CMK (cell line): Measurements from ENCODE around the gene MAGOH.

Experiments used
- DNase-seq: peaks from one replicate; pipeline ENCODE4 v3.0.0-alpha.2; 2010; ENCODE audit warnings: low read depth

MAGOH gene

DNA sequence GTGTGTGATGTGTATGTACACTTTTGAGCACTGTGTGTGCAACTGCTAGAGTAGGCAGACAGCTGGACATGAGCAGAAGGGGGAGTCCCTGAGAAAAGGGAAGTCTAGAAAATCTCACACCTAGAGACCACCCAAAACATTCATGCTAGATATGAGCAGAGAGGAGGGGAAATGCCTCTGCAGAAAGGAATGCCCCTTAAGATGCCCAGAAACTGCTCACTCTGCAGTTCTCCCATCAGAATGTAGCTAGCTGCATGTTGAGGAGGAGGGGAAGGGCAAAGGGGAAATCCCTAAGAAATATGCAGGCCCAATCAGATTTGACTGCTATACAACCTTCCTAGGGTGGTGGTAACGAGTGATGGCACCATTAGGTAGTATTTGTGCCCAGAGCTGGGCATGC, 31.8 kb upstream of the MAGOH start:
- DNase-seq = no peak

DNA sequence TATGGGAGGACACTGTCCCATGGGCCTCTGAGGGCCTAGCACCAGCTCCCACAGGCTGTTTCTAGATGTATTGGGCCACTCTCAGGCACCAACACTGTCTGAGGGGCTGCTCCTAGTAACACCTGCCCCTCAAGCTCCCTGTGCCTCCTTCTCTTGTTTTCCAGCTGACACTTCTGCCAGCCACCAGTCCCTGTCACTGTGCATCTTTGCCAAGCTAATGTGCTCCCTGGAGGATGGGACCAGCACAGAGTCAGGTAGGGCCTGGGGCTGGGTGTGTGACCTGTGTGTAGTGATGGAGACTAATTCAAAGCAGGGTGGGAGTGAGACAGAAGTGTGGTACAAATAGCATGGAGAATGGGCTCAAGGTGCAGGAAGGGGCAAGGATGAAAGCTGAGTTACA, 29.4 kb upstream of the MAGOH start:
- DNase-seq = no peak

DNA sequence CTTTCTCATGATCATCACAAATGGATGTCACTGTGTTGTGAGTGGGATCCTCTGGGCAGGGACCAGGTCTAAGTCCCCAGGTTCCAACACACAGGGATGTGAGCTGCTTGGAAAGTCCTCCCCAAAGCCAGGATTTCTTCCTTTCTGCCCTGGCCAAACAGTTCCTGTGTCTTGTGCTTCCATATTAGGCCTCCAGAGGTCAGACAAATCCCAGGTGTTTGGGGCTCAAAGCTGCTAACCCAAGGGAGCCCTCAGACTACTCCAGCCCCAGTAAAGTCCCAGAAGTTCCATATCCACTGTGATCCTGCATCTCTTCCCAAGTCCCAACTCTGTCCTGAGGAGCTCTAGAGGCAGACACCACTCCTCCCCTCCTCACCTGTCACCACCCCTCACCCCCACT, 27.7 kb upstream of the MAGOH start:
- DNase-seq = no peak

DNA sequence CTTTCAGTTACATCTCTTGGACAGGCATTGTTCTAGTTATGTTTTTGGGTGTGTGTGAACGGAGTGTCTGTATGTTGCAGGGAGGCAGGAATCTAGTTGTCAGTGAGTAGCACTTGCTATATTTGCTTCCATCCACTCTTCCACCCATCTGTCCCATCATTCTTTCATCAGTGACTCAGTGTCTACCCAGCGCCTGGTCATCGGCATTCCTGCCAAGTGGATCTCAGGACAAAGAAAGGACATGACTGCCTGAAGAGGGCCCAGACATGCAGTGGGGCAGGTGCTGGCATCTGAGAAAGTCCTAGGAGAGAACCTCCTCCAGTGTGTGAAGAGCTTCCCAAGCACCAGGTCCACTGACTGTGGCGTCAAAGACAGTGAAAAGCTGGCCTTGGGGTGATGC, 27.3 kb upstream of the MAGOH start:
- DNase-seq = no peak

DNA sequence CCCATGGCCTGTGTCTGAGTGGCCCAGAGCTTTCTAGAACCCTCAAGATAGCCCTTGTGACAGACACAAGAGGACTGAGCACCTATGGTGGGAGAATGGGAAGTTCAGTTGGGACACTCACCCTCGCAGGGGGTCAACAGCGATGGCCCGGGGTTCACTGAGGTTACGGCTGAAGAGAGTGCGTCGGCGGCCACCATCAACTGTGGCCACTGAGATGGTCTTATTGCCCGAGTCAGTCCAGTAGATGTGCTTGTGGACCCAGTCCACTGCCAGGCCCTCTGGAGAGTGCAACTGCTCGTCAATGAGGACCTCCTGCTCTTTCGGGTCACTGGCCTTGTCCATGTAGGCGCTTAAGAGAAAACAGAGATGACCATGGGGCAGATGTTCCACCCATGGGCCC, 25.7 kb upstream of the MAGOH start:
- DNase-seq = no peak

DNA sequence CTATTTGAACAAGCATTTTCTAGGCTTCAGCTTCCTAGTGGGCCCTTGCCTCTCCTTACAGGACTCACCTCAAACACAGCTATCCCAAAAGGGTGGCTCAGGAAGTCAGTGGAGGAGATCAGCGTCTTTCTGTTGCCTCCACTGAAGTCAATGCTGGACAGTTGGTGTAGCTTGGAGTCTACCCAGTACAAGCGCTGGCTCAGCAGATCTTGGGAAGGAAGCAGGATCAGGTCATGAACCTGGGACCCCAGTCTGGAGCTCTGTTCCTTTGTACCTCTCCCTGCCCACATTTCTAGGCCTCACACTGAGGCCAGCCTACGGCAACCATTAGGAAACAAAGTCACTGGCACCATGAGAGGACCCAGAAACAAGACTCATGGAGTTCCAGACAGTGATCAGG, 23.7 kb upstream of the MAGOH start:
- DNase-seq = no peak

DNA sequence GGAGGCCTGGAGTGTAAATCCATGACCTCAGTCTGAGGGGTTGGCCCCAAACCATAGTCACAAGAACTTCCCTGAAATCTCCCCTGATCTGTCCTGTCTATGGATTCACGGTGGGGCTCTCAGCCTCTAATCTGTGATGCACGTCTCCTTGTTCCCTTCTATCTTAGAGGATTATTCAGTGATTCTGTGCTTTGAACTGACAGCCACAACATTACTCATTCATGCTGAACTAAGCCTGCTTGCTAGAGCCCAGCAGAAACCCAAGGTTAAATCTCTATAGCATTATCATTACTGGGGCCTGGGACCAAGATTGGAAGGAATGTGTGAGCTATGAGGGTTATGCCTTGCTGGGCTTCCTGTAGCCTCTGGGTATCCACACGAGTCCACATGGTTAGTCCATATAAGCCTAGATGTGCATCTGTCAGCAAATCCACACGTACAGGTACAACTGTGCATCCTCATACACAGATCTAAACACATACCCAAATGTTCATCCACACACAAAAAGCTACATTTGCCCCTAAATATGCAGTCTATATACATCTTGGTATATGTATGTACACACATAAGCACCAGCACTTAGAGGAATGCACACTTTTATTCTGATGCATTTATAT, 22.4 kb upstream of the MAGOH start:
- DNase-seq = no peak

DNA sequence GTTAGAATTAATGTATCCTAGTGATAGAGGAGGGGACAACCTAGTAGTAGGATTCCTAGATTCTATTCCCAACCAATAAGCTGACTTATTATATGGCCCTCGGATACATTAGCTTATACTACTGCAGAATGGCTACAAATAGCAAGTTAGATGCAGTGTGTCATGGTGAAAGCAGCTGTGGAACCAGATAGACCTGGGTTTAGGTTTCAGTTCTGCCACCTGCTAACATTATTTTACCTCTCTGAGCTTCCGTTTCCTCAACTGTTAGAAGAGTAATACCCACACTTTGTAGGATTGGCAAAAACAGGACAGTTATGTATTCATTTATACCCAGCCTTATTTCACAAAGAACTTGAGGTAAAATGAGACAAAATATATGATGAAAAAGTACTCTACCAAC, 21.6 kb upstream of the MAGOH start:
- DNase-seq = no peak

DNA sequence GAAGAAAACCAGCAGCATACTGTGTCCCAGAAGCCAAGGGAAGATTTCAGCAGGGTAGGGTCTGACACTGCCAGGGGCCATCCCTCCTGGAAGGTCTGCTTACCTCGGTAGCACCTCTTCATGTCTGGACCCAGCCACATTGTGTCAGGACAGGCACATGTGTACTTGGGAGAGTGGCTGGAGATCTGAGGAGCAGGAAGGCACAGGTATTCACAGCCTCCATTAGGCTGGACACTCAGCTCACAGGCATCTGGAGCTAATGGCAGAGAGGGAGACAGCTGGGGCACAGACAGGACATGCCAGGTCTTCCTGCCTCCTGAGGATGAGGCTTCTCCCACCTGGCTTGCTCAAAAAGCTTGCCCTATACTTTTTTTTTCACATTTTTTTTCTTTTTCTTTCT, 19.9 kb upstream of the MAGOH start:
- DNase-seq = no peak

DNA sequence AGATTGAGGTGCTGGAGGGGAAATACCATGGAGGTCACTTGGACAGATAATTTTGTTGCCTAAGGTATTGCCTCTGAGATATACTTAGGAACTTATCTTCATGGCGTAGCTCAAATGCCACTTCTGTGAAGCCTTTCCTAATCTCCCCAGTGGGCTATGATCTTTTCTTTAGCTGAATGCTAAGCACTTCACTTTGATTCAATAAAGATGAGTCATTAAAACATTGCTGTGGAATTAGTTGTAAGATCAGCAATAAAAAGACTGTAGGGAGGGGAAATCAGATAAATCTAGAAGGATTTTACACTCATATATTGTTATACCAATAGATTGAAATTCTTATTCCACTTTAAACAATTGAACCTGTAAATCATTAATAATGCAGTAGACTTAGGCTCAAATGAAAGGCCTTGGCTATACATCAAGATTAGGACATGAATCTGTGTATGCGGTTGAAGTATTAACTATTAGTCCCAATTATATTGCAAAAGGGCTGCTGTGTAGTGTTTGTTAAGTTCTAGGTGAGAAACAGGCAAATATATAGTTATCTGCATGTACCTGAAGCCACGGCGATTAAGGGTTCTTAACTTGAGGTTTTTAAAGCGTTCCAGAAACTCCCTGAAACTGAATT, 19.2 kb upstream of the MAGOH start:
- DNase-seq = no peak

DNA sequence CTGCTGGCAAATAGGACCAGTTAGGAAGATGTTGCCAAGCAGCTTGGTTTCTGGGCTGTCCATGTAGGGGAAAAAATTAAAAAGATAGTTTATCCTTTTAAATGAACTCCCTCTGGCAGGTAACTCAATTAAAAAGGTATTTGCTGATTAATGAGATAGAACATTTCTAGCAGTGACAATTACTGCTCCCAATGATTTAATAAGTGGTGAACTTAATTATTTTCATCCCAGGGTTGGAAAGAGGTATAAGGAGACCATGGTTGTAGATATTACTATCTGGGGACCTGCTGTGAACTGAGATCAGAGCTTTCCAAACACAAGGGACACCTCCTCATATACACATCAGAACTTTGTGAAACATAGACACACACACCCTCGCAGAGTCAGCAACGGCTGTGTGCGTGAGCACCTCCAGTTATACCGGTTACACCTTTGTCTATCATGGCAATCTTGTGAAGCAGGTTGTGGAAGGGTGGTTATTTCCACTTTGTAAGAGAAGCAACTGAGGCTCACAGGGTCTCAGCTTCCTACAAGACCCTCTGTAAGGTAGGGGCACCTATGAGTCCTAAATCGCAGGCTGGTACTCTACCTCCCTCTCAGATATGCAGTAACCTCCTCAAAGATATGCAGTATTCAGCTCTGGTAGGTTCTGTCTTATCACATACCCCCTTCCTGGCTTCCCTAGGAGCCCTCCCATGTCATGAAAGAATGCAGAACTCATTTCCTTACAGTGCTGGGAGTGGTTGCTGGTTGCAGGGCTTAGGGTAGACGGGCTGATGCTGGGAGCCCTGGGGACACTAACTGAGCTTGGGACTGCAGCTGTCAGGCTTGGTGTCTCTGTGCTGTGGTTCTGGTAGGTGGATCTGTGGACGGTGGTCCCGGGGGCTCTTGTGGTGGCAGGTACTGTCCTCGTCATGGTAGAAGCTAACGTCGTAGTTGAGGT, 18.5 kb upstream of the MAGOH start:
- DNase-seq = no peak

DNA sequence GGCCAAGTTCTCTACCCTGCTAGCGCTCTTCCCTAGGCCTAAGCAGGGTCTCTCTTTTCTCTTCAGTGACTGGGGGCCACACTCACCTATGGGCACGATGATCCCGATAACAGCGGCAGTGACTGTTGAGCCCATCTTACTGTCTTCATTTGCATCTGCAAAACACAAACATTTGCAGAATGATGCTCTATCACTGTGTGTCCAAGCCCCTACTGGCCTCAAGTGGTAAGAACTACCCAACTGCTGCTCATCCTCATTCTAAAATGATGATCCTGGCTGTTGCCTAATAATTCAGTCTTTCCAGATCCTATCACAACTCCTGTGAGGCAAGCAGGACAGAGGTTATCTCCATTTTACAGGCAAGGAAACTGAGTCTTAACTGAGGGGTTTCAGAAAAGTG, 16.7 kb upstream of the MAGOH start:
- no peak for DNase-seq

DNA sequence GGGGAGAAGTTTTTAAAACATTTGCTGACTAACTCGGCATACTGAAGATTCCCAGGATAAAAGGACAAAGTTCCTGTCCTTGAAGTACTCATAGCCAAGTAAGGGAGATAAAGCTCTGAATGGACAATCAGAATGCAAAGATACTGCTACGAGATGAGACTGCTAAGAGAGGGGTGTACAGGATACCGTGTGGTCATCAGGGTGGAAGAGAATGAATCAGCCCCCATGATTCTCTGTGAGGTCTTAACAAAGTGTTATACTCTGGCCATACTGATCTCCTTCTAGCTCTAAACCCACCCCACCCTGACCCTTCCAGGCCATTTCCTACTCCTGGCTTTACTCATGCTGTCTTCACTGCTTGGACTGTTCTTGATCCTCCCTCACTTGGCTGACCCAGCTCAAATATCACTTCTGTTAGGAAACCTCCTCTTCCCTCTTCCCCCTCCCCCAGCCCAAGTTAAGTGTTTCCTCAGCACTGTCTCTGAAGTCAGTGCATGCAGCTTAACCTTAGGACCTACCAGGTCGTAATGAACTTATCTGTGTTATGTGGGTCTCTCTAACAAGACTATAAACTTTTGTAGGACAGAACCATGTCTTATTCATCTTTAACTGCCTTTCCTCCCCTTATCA, 15.8 kb upstream of the MAGOH start:
- no peak for DNase-seq

DNA sequence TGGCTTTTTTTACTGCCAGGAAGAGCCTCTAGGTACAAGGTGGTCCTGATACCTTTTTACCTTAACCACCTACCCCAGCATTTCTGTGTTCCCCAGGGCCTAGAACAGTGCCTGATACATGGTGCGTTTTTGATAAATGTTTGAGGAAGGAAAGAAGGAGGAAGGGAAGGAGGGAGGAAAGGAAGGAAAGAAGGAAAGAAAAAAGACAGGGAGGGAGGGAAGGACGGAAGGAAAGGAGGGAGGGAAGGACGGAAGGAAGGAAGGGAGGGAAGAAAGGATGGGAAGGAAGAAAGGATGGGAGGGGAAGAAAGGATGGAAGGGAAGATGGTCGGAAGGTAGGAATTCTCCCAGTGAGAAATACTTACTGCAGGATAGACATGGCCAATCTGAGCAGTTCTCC, 12.0 kb upstream of the MAGOH start:
- no peak for DNase-seq

DNA sequence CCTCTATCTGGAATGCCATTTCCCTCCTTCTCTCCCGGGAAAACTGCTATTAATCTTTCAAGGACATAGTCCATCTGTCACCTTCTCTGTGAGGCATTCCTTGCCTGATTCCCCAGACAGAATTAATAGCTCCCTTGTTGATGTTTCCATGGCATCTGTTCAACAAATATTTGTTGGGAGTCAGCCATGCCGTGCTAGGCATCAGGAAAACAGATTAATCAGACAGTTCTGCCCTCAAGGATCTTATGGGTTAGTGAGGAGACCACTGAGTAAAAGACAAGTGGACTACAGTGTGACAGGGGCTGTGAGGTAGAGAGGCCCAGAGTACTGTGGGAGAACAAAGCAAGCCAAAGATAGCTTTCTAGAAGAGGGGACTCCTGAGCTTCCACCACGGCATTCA, 11.4 kb upstream of the MAGOH start:
- DNase-seq = no peak

DNA sequence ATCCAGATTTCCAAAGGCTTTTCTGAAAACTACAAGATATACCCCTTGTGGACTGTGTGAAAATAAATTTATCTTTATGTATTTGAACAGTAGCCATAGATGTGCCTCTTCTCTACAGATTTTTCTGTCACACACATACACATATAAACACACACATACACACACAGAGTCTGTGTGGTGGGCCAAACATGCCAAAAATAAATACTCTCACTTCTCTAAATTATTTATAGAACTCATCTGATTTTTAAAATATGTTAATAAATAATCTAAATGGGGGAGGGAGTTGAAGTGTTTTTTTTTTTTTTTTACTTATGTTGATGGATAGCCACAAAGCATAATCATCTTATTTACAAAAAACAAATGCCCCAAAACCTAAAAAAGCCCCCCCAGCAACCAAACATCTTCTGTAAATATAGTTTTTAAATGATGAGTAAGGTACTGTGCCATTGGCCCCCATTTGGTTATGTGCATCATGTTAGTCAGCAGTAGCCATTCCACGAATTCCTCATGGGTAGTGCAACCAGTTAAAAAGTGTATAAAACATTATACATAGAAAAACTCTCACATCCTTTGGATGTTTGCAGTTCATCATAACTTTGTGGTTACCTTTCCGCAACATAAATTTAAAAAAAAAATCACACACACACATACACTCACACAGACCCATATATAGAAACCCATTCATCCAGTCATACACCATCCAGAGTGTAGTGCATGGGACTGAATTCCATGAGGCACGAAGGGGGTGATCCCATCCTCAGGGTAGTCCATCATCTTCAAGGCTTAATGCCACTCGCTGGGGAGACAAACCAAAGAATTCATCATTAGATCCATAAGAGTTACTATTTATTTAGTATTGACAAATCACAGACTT, 8.2 kb upstream of the MAGOH start:
- no peak for DNase-seq

DNA sequence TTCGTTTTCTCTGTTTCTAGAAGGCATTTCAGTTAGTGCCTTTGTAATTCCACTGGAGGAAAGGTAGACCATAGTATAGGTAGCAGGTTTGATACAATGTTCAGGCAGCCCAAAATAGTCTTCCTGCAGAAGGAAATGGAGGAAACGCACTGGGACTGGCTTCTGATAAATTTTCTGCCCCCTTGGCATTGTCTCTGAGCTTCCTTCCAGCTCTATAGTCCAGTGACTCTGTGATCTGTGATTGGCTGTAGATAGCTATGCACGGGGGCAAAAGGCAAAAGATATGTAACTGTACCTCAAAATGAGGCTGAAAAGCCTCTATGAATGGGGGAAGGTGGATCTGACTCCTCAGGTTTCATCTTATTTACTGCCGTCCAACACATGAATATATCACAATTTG, 5.8 kb upstream of the MAGOH start:
- no peak for DNase-seq

DNA sequence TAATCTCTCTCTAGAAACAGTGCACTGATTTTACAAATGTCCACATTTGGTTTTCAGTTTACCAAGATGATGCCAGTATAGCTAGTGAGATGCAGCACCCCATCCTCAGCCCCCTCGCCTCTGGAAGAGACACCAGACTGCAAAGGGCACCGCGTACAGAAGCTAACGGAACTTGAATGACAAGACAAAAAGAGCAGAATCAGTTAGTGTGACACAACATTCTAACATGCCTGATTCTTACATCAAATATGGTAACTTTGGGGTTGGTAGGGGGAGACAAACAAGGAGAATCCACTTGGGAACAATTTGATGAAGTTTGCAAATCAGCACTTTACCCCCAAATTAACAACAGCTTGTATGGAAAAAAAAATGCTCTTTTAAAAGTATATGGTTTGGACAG, 4.1 kb upstream of the MAGOH start:
- DNase-seq = no peak

DNA sequence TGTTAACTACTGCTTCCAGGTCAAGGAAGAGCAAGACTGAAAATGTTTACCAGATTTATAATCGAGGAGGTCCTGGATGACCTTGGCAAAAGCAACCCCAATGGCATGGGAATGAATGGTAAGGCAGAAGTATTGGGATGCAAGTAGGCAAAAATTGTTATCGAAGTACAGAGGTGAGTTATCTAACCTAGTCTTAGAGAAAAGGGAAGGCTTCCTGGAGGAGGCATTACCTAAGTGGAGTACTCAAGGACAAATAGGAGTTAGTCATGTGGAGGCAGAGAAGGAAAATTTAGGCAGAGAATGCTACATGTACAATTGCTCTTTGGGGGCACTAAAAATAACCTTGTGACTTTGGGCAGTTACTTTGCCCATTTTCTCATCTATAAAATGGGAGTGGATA, 3.5 kb upstream of the MAGOH start:
- DNase-seq = no peak

DNA sequence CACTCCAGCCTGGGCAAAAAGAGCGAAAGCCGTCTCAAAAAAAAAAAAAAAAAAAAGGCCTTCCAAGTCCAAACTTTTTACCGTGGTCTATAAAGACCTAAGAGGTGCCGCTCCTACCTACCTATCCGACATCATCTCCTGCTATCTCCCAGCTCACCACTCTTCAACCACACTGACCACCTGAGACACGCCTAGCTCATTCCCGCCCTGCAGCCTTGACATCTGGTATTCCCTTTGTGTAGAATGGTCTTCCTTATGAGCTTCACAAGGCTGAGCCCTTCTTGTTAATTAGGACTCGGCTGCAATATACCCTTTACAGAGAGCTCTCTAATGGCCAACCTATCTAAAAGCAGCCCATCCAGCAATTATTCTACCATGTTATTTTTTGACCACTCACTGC, 680 bp downstream of the MAGOH start:
- no peak for DNase-seq

DNA sequence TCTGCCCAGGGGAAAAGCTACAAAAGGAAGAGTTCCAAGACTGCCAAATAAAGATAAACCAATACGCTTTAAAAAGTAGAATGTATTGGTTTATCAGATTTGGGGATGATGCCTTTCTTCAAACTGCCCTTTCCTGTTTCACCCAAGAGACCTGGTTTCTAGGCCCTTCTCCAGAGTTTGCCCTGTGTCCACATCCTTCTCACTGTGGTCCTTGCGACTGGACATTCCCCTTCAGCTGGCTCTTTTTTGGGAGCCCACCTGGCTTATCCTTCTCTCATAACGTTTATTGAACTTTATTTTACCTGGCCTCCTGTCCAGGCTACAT, 17.4 kb downstream of the MAGOH start:
- no peak for DNase-seq
